CD8-positive, alpha-beta memory T cell (primary cell): ENCODE results near the gene CCNF. TPM values are rescaled to one million over a fixed set of nuclear protein-coding genes. Genes with fewer than 3 reads are reported as not detected.

Source experiments
- polyA plus RNA-seq: library from polyadenylated mRNA; unstranded; fragments of 300-500 nt; fragmentation: Illumina TruSeq; gene quantifications from one replicate; pipeline ENCODE4 v1.2.3, GENCODE V29; 2021
- total RNA-seq, 2 experiments: library from RNA; stranded (reverse); gene quantifications; one replicate each; pipeline ENCODE4 v1.2.3, GENCODE V29; 2021

CCNF gene
- total and polyA plus RNA-seq, 3 experiments from 2014 or later = 2.6 to 30.8 (median 30.5) TPM

Other genes starting within 250 kb of the CCNF start
- under 1 TPM; 0.13 to 0.24 TPM for gene CASKIN1, start 232.8 kb upstream of the CCNF start, total RNA-seq
- not detected for gene CASKIN1, start 232.8 kb upstream of the CCNF start, polyA plus RNA-seq
- 10 to 100 TPM; 75.4 to 76.8 TPM for gene MLST8, start 224.0 kb upstream of the CCNF start, total RNA-seq
- gene MLST8, start 224.0 kb upstream of the CCNF start, polyA plus RNA-seq = 30.8 TPM
- gene BRICD5, start 218.6 kb upstream of the CCNF start, total RNA-seq = 10 to 100 TPM in 1 of 2 experiments, 1 to 10 TPM in 1; 8.4 to 10.9 TPM
- 0.14 TPM for gene BRICD5, start 218.6 kb upstream of the CCNF start, polyA plus RNA-seq
- gene PGP, start 214.6 kb upstream of the CCNF start, total RNA-seq = 10 to 100 TPM; 27.3 to 30.9 TPM
- 14.7 TPM for gene PGP, start 214.6 kb upstream of the CCNF start, polyA plus RNA-seq
- 10 to 100 TPM; 28.9 to 29.8 TPM for gene E4F1, start 205.9 kb upstream of the CCNF start, total RNA-seq
- gene E4F1, start 205.9 kb upstream of the CCNF start, polyA plus RNA-seq = 16.5 TPM
- gene DNASE1L2, start 193.0 kb upstream of the CCNF start, total RNA-seq = 1 to 10 TPM; 1.4 to 1.5 TPM
- not detected for gene DNASE1L2, start 193.0 kb upstream of the CCNF start, polyA plus RNA-seq
- gene ECI1, start 177.9 kb upstream of the CCNF start, total RNA-seq = 10 to 100 TPM; 30.3 to 33.1 TPM
- gene ECI1, start 177.9 kb upstream of the CCNF start, polyA plus RNA-seq = 45.9 TPM
- gene RNPS1, start 161.3 kb upstream of the CCNF start, total RNA-seq = 100 to 1,000 TPM; 367 to 382 TPM
- 312 TPM for gene RNPS1, start 161.3 kb upstream of the CCNF start, polyA plus RNA-seq
- gene ABCA3, start 88.7 kb upstream of the CCNF start, total RNA-seq = 1 to 10 TPM; 7.0 to 7.9 TPM
- 4.1 TPM for gene ABCA3, start 88.7 kb upstream of the CCNF start, polyA plus RNA-seq
- 10 to 100 TPM; 32.1 to 34.2 TPM for gene TEDC2, start 30.7 kb downstream of the CCNF start, total RNA-seq
- 0.56 TPM for gene TEDC2, start 30.7 kb downstream of the CCNF start, polyA plus RNA-seq
- gene NTN3, start 41.9 kb downstream of the CCNF start, total RNA-seq = not detected
- not detected for gene NTN3, start 41.9 kb downstream of the CCNF start, polyA plus RNA-seq
- gene TBC1D24, start 45.7 kb downstream of the CCNF start, total RNA-seq = 10 to 100 TPM; 28.3 to 32.7 TPM
- gene TBC1D24, start 45.7 kb downstream of the CCNF start, polyA plus RNA-seq = 3.5 TPM
- 100 to 1,000 TPM; 154 to 157 TPM for gene ATP6V0C, start 84.5 kb downstream of the CCNF start, total RNA-seq
- 101 TPM for gene ATP6V0C, start 84.5 kb downstream of the CCNF start, polyA plus RNA-seq
- gene AMDHD2, start 90.9 kb downstream of the CCNF start, total RNA-seq = 10 to 100 TPM; 34.1 to 35.5 TPM
- 21.2 TPM for gene AMDHD2, start 90.9 kb downstream of the CCNF start, polyA plus RNA-seq
- gene CEMP1, start 102.0 kb downstream of the CCNF start, total RNA-seq = under 1 TPM in 1 of 2 experiments, not detected in 1; 0.16 TPM
- 3.3 TPM for gene CEMP1, start 102.0 kb downstream of the CCNF start, polyA plus RNA-seq
- 10 to 100 TPM; 56.8 to 58.5 TPM for gene PDPK1, start 108.6 kb downstream of the CCNF start, total RNA-seq
- 46.2 TPM for gene PDPK1, start 108.6 kb downstream of the CCNF start, polyA plus RNA-seq